Measurements from ENCODE around the gene HMG20B. TPM values are rescaled to one million over a fixed set of nuclear protein-coding genes. Genes with fewer than 3 reads are reported as not detected.

Gene HMG20B
- total RNA-seq, 2 experiments from 2014 or later = 63.3 to 65.9 TPM

GRCh38 chr19:3626473-3627350 lies 54.0 kb downstream of the HMG20B start, which contains the start of gene CACTIN:
Gene CACTIN (minus strand): TSS chr19:3626790. CDS start chr19:3626762, 28 bp downstream.
- Mint-ChIP-seq H3K4me3 (peak within 1 kb of the TSS; percentile 79), H3K4me1 (ENCODE audit: low read depth) (peaks cover 29% of the 10 kb centered on the region), H3K27me3 (ENCODE audit: low read depth) (no peaks in the 10 kb centered on the region), H3K36me3 (ENCODE audit: low read depth) (peaks cover 2% of the 10 kb centered on the region), H3K9me3 (no peaks in the 10 kb centered on the region), H3K27ac (peak within 1 kb of the TSS; percentile 98)
- peak; percentile 99 for DNase-seq
- intact Hi-C loops (cut with micrococcal nuclease) = loop anchor here (1.0 to 5.0 kb wide), 7 partner anchors 54 to 441 kb away; partner anchors contain the start of genes FZR1, HMG20B, MRPL54 and ZBTB7A
- CTCF ChIA-PET = interaction anchor here (1.2 kb wide), 1 partner anchor 66 kb away, joined by 5 read pairs; no protein-coding TSS in a partner anchor

- CTCF ChIA-PET = interaction anchor here (1.2 kb wide), 1 partner anchor 65 kb away, joined by 5 read pairs; no protein-coding TSS in a partner anchor
- H3K27ac Mint-ChIP-seq = peak overlapping the region; percentile 98
Measured at GRCh38 chr19:3627351-3627723, 54.6 kb downstream of the HMG20B start.

More at GRCh38 chr19:3627351-3627723, 54.6 kb downstream of the HMG20B start:
- Mint-ChIP-seq H3K4me1 (ENCODE audit: low read depth) (peaks cover 29% of the 10 kb centered on the region), H3K4me3 (peak overlapping the region; percentile 79), H3K27me3 (ENCODE audit: low read depth) (no peaks in the 10 kb centered on the region), H3K36me3 (ENCODE audit: low read depth) (peaks cover 2% of the 10 kb centered on the region), H3K9me3 (no peaks in the 10 kb centered on the region)
- no peak for DNase-seq
- intact Hi-C loops (cut with micrococcal nuclease) = loop anchor here (1.0 to 5.0 kb wide), 7 partner anchors 55 to 440 kb away; partner anchors contain the start of genes FZR1, HMG20B, MRPL54 and ZBTB7A

Other genes starting within 250 kb of the HMG20B start
- gene NFIC, start 206.4 kb upstream of the HMG20B start, total RNA-seq = 10 to 100 TPM; 11.9 to 12.8 TPM
- under 1 TPM in 1 of 2 experiments, not detected in 1; 0.41 TPM for gene SMIM24, start 92.4 kb upstream of the HMG20B start, total RNA-seq
- gene SMIM44, start 89.5 kb upstream of the HMG20B start, total RNA-seq = not detected
- 10 to 100 TPM; 13.3 to 14.0 TPM for gene DOHH, start 72.3 kb upstream of the HMG20B start, total RNA-seq
- gene FZR1, start 66.6 kb upstream of the HMG20B start, total RNA-seq = 10 to 100 TPM; 40.3 to 46.3 TPM
- gene TEKTIP1, start 33.8 kb upstream of the HMG20B start, total RNA-seq = 1 to 10 TPM; 2.1 to 2.5 TPM
- gene MFSD12, start 15.4 kb upstream of the HMG20B start, total RNA-seq = 10 to 100 TPM; 31.3 to 34.0 TPM
- gene GIPC3, start 12.5 kb downstream of the HMG20B start, total RNA-seq = under 1 TPM; 0.20 to 0.29 TPM
- gene TBXA2R, start 33.9 kb downstream of the HMG20B start, total RNA-seq = under 1 TPM; 0.41 to 0.42 TPM
- 10 to 100 TPM; 24.6 to 27.0 TPM for gene CACTIN, start 53.8 kb downstream of the HMG20B start, total RNA-seq
- gene PIP5K1C, start 127.5 kb downstream of the HMG20B start, total RNA-seq = 1 to 10 TPM; 7.3 to 7.5 TPM
- 1 to 10 TPM in 1 of 2 experiments, under 1 TPM in 1; 0.93 to 1.6 TPM for gene TJP3, start 135.4 kb downstream of the HMG20B start, total RNA-seq
- gene APBA3, start 188.7 kb downstream of the HMG20B start, total RNA-seq = 10 to 100 TPM; 28.6 to 30.0 TPM
- 10 to 100 TPM; 71.4 to 77.0 TPM for gene MRPL54, start 189.7 kb downstream of the HMG20B start, total RNA-seq
- not detected for gene RAX2, start 199.3 kb downstream of the HMG20B start, total RNA-seq
- gene MATK, start 213.4 kb downstream of the HMG20B start, total RNA-seq = 10 to 100 TPM; 12.7 to 13.7 TPM

Measured in activated naive CD4-positive, alpha-beta T cell treated with anti-CD3 and anti-CD28 coated beads for 36 hours (primary cell).